Ovary (tissue), 3 donors: ENCODE results near the gene CEMIP.

Experiments used
- CTCF ChIP-seq, 3 donors: fragments of 450-650 bp in 2 of 3; fragments of 200-600 bp in 1 of 3; IDR thresholded peaks; one replicate each; pipeline versions ENCODE4 v1.5.1 to v1.8.0; 2016 to 2022; ENCODE audit warnings: antibody characterized with exemption in 3 of 3, mild to moderate bottlenecking in 1 of 3
- EP300 ChIP-seq: sonication (generic); formaldehyde crosslinking; IDR thresholded peaks from one replicate; pipeline ENCODE4 v1.6.1; 2017; ENCODE audit warnings: antibody characterized with exemption
- POLR2A ChIP-seq: fragments of 450-650 bp; IDR thresholded peaks from one replicate; pipeline ENCODE4 v1.6.1; 2017; ENCODE audit warnings: antibody characterized with exemption, mild to moderate bottlenecking, moderate library complexity
- donor health status: DM: no; HTN: no; CAD: no.

DNA sequence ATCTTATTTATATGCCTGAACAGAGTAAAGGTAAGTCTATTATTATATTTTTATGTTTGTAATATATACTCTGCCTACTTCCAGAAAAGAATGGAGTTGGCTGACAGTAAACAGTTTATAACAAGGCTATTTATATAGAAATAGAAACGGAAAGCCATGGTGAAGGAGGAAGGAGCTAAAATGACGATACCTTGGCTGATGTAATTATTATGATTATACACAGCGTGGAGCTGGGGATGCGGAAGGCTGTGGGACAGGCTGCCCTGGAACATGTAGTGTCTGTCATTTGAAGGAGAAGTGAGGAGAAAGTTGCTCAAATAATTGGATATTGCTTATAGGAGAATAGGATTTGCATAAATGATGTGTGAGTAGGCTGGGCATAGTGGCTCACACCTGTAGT, 37.8 kb downstream of the CEMIP start:
- TF ChIP-seq CTCF (IDR thresholded peaks at IDR 0.05) (no peak), POLR2A (no peak), EP300 (no peak)
